Endothelial cell of umbilical vein (primary cell): ENCODE measurements around the gene MYO1C. TPM values are rescaled to one million over a fixed set of nuclear protein-coding genes. Genes with fewer than 3 reads are reported as not detected.

Source experiments
- BruUV-seq: library from RNA; stranded (reverse); fragments of 400-500 nt; replicated peaks from 2 replicates; lab custom pipeline; 2021; lab: Mats Ljungman, UMichigan
- CTCF ChIA-PET: fragments of 300-600, 350-600 bp; sonication (Branson Sonifier 250); formaldehyde crosslinking; loops from one replicate; lab custom pipeline; 2021; ENCODE audit warnings: antibody characterized with exemption, inconsistent platforms; lab: Charles Lee
- POLR2A ChIA-PET: fragments of 300-600, 350-600 bp; sonication (Branson Sonifier 250); formaldehyde crosslinking; loops from one replicate; lab custom pipeline; 2021; ENCODE audit warnings: antibody characterized with exemption, inconsistent platforms; lab: Charles Lee
- DNase-seq: peaks from one replicate; pipeline ENCODE4 v3.0.0-alpha.2; 2011; ENCODE audit warnings: low read depth, low spot score
- FAIRE-seq: peaks from 2 replicates; lab custom pipeline; 2011; peaks lifted over from hg19 to GRCh38; lab: Jason Lieb, UNC
- H2AFZ ChIP-seq: 2 replicates; pipeline ENCODE4 v1.6.0; 2012; ENCODE audit warnings: low read depth, low read length, control low read depth, inconsistent platforms
- H3K27ac ChIP-seq: 2 replicates; pipeline ENCODE4 v1.5.1; 2011; ENCODE audit warnings: low read depth, mild to moderate bottlenecking, control low read depth, low read length, moderate library complexity; ENCODE audit not compliant: insufficient read depth
- H3K27me3 ChIP-seq, 2 experiments: 2 replicates each; pipeline versions ENCODE4 v1.6.0 to v1.6.1; 2011; ENCODE audit warnings: low read length in 2 of 2, mixed read lengths in 1 of 2; ENCODE audit not compliant: control insufficient read depth in 2 of 2, insufficient read depth in 2 of 2
- H3K36me3 ChIP-seq, 2 experiments: 2 replicates in 1 of 2; 3 replicates in 1 of 2; pipeline ENCODE4 v1.5.1; 2011; ENCODE audit warnings: low read length in 2 of 2, mild to moderate bottlenecking in 1 of 2, moderate library complexity in 1 of 2; ENCODE audit not compliant: control insufficient read depth in 2 of 2, insufficient read depth in 2 of 2; ENCODE audit errors: extremely low read depth in 1 of 2
- H3K4me1 ChIP-seq: 3 replicates; pipeline ENCODE4 v1.5.1; 2011; ENCODE audit warnings: mild to moderate bottlenecking, low read length; ENCODE audit not compliant: control insufficient read depth, insufficient read depth; ENCODE audit errors: extremely low read depth
- H3K4me2 ChIP-seq: 2 replicates; pipeline ENCODE4 v1.6.1; 2011; ENCODE audit warnings: low read length, control low read depth, mixed read lengths; ENCODE audit not compliant: insufficient read depth
- H3K4me3 ChIP-seq, 3 experiments: fragments of 200-600 bp in 1 of 3; sonication (generic), shearing (Covaris generic) in 1 of 3; replicated peaks in 1 of 3; 2 replicates each; pipeline ENCODE4 v1.5.1; 2011 to 2016; ENCODE audit warnings: control low read depth in 3 of 3, low read length in 3 of 3, mild to moderate bottlenecking in 2 of 3, inconsistent platforms in 1 of 3, low read depth in 1 of 3, moderate library complexity in 1 of 3; ENCODE audit not compliant: insufficient read depth in 1 of 3
- H3K79me2 ChIP-seq: 2 replicates; pipeline ENCODE4 v1.6.0; 2012; ENCODE audit warnings: low read length, inconsistent platforms; ENCODE audit not compliant: control insufficient read depth, insufficient read depth
- H3K9ac ChIP-seq: replicated peaks from 2 replicates; pipeline ENCODE3; 2011; ENCODE audit warnings: low read length, control low read depth; ENCODE audit not compliant: insufficient read depth; ENCODE audit errors: extremely low read depth
- H3K9me1 ChIP-seq: replicated peaks from 3 replicates; pipeline ENCODE4 v1.6.0; 2011; ENCODE audit warnings: mild to moderate bottlenecking, low read length; ENCODE audit not compliant: control insufficient read depth, insufficient read depth; ENCODE audit errors: extremely low read depth
- H3K9me3 ChIP-seq: replicated peaks from 2 replicates; pipeline ENCODE4 v1.5.1; 2012; ENCODE audit warnings: low read length, inconsistent platforms; ENCODE audit not compliant: control insufficient read depth, insufficient read depth
- H4K20me1 ChIP-seq: replicated peaks from 2 replicates; pipeline ENCODE3; 2011; ENCODE audit warnings: mild to moderate bottlenecking, low read length; ENCODE audit not compliant: control insufficient read depth, insufficient read depth; ENCODE audit errors: extremely low read depth
- GATA2 ChIP-seq: IDR thresholded peaks from 2 replicates; pipeline ENCODE4 v1.7.0; 2011; ENCODE audit warnings: low read depth, mild to moderate bottlenecking, moderate library complexity, mixed read lengths, low read length; ENCODE audit not compliant: insufficient read length, insufficient read depth
- MYC ChIP-seq: IDR thresholded peaks from one replicate; pipeline ENCODE4 v1.6.1; 2011; ENCODE audit warnings: mild to moderate bottlenecking, low read depth, low read length
- POLR2A ChIP-seq: IDR thresholded peaks from 2 replicates; pipeline ENCODE4 v1.6.1; 2012; ENCODE audit warnings: low read depth, mild to moderate bottlenecking, control low read depth, low read length
- POLR2AphosphoS5 ChIP-seq: IDR thresholded peaks from 2 replicates; pipeline ENCODE4 v1.6.1; 2012; ENCODE audit warnings: low read depth, mild to moderate bottlenecking, control low read depth, low read length, moderate library complexity; ENCODE audit not compliant: insufficient read depth
- dilution Hi-C: fragments of 300-500 bp; cut with MboI; formaldehyde crosslinking; loops from one replicate; pipeline ENCODE4 v1.15.0; 2019; ENCODE audit warnings: low sequenced_read_pairs; ENCODE audit not compliant: extremely low pct_ligation_motif_present
- intact Hi-C: fragments of 100-400 bp; cut with micrococcal nuclease; formaldehyde crosslinking; loops from one replicate; pipeline ENCODE4 v1.10.0; 2022
- polyA plus RNA-seq, 4 experiments: library from polyadenylated mRNA; depleted of rRNA in 3 of 4; stranded (reverse) in 3 of 4; unstranded in 1 of 4; fragments of >200 nt; gene quantifications; 2 replicates each; pipeline versions ENCODE4 v1.2.1 to v1.2.3, GENCODE V29; 2011 to 2012; ENCODE audit warnings: missing spikeins in 1 of 4
- total RNA-seq: library from RNA; stranded (reverse); gene quantifications from 2 replicates; pipeline ENCODE4 v1.2.3, GENCODE V29; 2021
- TF ChIP-seq, protein P1 (sequence below): IDR thresholded peaks from 2 replicates; pipeline ENCODE4 v1.6.1; 2011; ENCODE audit not compliant: insufficient read depth, insufficient read length
- TF ChIP-seq, protein P2 (sequence below), 2 donors: IDR thresholded peaks; 1 replicate in 1 of 2; 2 replicates in 1 of 2; pipeline ENCODE4 v1.5.1; 2011; ENCODE audit warnings: low read length in 2 of 2, mild to moderate bottlenecking in 2 of 2, moderate library complexity in 2 of 2, control low read depth in 1 of 2, inconsistent platforms in 1 of 2, low read depth in 1 of 2; ENCODE audit not compliant: insufficient read depth in 1 of 2; ENCODE audit errors: extremely low read depth in 1 of 2

Gene MYO1C
- total and polyA plus RNA-seq, 2 donors (not counting 3 experiments of a cell fraction or from before 2014, with no cell fraction given): 141 to 206 TPM

DNA sequence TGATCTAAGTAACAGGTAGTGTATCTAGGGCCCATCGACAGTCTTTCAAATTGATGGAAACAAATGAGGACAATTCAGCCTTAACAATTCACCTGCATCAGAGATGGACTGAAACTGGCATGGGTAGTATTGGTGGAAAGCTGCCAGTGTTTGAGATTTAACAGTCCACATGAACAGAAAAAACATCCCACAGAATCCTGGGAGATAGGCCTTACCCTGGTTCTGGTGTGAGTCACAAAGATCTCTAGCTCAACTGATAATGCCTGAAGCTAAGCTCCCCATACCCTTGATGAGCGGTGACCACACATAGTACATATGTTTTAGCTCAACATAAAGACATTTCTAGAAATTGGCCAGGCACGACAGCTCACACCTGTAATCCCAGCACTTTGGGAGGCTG, 58.3 kb downstream of the MYO1C start:
- intact Hi-C loops: no loop called here
- no peak overlapping the region for H2AFZ ChIP-seq
- H3K4me2 ChIP-seq: no peak overlapping the region
- peaks cover 3 to 27% of the 10 kb centered on the region in 2 experiments for H3K36me3 ChIP-seq
- peaks cover 92% of the 10 kb centered on the region for H3K79me2 ChIP-seq
- CTCF ChIA-PET: interaction anchor here (1.7 kb wide), 1 partner anchor 69 kb away, joined by 8 read pairs; no protein-coding TSS in a partner anchor
- H3K9me1 ChIP-seq: no peaks in the 10 kb centered on the region
- no peak overlapping the region for H3K27ac ChIP-seq
- peaks cover 3% of the 10 kb centered on the region for H3K4me1 ChIP-seq
- H4K20me1 ChIP-seq: peaks cover 2% of the 10 kb centered on the region
- H3K4me3 ChIP-seq: no peak overlapping the region
- no TSS peak for BruUV-seq
- POLR2A ChIA-PET: no interaction called here
- H3K27me3 ChIP-seq: no peaks in the 10 kb centered on the region
- no peak overlapping the region for H3K9ac ChIP-seq
- DNase-seq (no peak), FAIRE-seq (no peak)
- no peaks in the 10 kb centered on the region for H3K9me3 ChIP-seq
- TF ChIP-seq GATA2 (no peak), POLR2AphosphoS5 (no peak), POLR2A (no peak), MYC (no peak)
- TF ChIP-seq, protein P1, sequence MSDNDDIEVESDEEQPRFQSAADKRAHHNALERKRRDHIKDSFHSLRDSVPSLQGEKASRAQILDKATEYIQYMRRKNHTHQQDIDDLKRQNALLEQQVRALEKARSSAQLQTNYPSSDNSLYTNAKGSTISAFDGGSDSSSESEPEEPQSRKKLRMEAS: no peak
- TF ChIP-seq, protein P2, sequence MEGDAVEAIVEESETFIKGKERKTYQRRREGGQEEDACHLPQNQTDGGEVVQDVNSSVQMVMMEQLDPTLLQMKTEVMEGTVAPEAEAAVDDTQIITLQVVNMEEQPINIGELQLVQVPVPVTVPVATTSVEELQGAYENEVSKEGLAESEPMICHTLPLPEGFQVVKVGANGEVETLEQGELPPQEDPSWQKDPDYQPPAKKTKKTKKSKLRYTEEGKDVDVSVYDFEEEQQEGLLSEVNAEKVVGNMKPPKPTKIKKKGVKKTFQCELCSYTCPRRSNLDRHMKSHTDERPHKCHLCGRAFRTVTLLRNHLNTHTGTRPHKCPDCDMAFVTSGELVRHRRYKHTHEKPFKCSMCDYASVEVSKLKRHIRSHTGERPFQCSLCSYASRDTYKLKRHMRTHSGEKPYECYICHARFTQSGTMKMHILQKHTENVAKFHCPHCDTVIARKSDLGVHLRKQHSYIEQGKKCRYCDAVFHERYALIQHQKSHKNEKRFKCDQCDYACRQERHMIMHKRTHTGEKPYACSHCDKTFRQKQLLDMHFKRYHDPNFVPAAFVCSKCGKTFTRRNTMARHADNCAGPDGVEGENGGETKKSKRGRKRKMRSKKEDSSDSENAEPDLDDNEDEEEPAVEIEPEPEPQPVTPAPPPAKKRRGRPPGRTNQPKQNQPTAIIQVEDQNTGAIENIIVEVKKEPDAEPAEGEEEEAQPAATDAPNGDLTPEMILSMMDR (IDR thresholded peaks at IDR 0.05; ENCODE audit: extremely low read depth in 1 of 2, insufficient read depth in 1 of 2, low read depth in 1 of 2, low read length in 2 of 2): no peak
- dilution Hi-C loops: no loop called here
